ENCODE results near the gene FLT1. TPM values are rescaled to one million over a fixed set of nuclear protein-coding genes. Genes with fewer than 3 reads are reported as not detected.

FLT1 gene
- total and polyA plus RNA-seq, 2 of the 13 experiments (the other 11 are each of a cell fraction or from before 2014, with no cell fraction given): 0.02 TPM; not detected in 1

GRCh38 chr13:28498481-28499115, 3.7 kb upstream of the FLT1 start:
- in situ Hi-C loops (cut with HindIII; ENCODE audit: extremely low pct_ligation_motif_present, low pct_unique_long_range_greater_than_20kb): no loop called here
- WGBS (ENCODE audit: low lambda C conversion rate): 14% methylated on average over 10 of the region's 16 CpGs

More at GRCh38 chr13:28498481-28499115, 3.7 kb upstream of the FLT1 start:
- Histone ChIP-seq H3K27ac (ENCODE audit: extremely low read length, insufficient read depth, low read length) (no peak overlapping the region), H2AFZ (ENCODE audit: low read length) (no peak overlapping the region), H3K4me1 (ENCODE audit: insufficient read depth, low read length) (no peaks in the 10 kb centered on the region), H3K4me2 (ENCODE audit: low read depth, low read length) (no peak overlapping the region), H4K20me1 (ENCODE audit: insufficient read depth, low read length) (no peaks in the 10 kb centered on the region), H3K4me3 (replicated peaks in 1 of 3; ENCODE audit: insufficient read depth in 1 of 3, low read depth in 2 of 3, low read length in 3 of 3) (no peak overlapping the region), H3K9ac (ENCODE audit: insufficient read depth, low read depth, low read length) (no peak overlapping the region), H3K79me2 (ENCODE audit: insufficient read depth, low read length) (no peaks in the 10 kb centered on the region), H3K36me3 (replicated peaks in 1 of 2; ENCODE audit: control insufficient read depth in 1 of 2, insufficient read depth in 2 of 2, low read length in 2 of 2) (no peaks in the 10 kb centered on the region), H3K27me3 (ENCODE audit: control insufficient read depth in 1 of 2, insufficient read depth in 2 of 2, low read length in 2 of 2) (peaks cover 2 to 42% of the 10 kb centered on the region in 2 experiments), H3K9me3 (ENCODE audit: low read length) (no peaks in the 10 kb centered on the region)
- no TSS peak for BruUV-seq (replicated peaks)
- DNase-seq (ENCODE audit: low spot score) (no peak), FAIRE-seq (no peak), ATAC-seq (no peak)
- intact Hi-C loops (cut with micrococcal nuclease; ENCODE audit: unreplicated experiment): no loop called here
- POLR2A ChIA-PET: no interaction called here
- CTCF ChIA-PET (ENCODE audit: low intra/inter-chr PET ratio, low total read pairs): no interaction called here
- TF ChIP-seq ZNF746 (CRISPR knock-in tag; IDR thresholded peaks at IDR 0.05) (no peak), POLR2AphosphoS2 (IDR thresholded peaks at IDR 0.05; ENCODE audit: low read depth, low read length) (no peak), TEAD2 (CRISPR knock-in tag; IDR thresholded peaks at IDR 0.05) (no peak), ZNF318 (CRISPR knock-in tag; IDR thresholded peaks at IDR 0.05) (no peak), KDM4B (CRISPR knock-in tag; IDR thresholded peaks at IDR 0.05) (no peak), KDM5B (CRISPR knock-in tag; IDR thresholded peaks at IDR 0.05; ENCODE audit: borderline replicate concordance) (no peak), ZNF724P (CRISPR knock-in tag; IDR thresholded peaks at IDR 0.05; ENCODE audit: borderline replicate concordance) (no peak), ZBTB20 (CRISPR knock-in tag; IDR thresholded peaks at IDR 0.05; ENCODE audit: borderline replicate concordance, low read depth) (no peak), ZNF44 (CRISPR knock-in tag; IDR thresholded peaks at IDR 0.05) (no peak), ZNF878 (CRISPR knock-in tag; IDR thresholded peaks at IDR 0.05) (no peak), ZNF761 (CRISPR knock-in tag; conservative IDR thresholded peaks at IDR 0.05) (no peak), FOXP1 (IDR thresholded peaks at IDR 0.05) (no peak), FOXP1 (CRISPR knock-in tag; IDR thresholded peaks at IDR 0.05) (no peak), YY1 (IDR thresholded peaks at IDR 0.05; ENCODE audit: insufficient read depth, insufficient replicate concordance, low read depth, low read length) (no peak)
